Putamen (tissue), 1 donor: ENCODE results near the gene BZW2.

Experiments used
- DNase-seq: peaks from one replicate; pipeline ENCODE4 v3.0.0-alpha.2; 2016; ENCODE audit warnings: low spot score

The BZW2 gene

GRCh38 chr7:16645593-16646471 is at the start of gene BZW2, which contains the start of gene ANKMY2:
TSS of gene BZW2 (plus strand) at chr7:16646181. CDS start at chr7:16665444, 19,263 bp downstream.
TSS of gene ANKMY2 (minus strand) at chr7:16645754. CDS start at chr7:16645573, 181 bp downstream.
- peak; percentile 96 for DNase-seq

DNA sequence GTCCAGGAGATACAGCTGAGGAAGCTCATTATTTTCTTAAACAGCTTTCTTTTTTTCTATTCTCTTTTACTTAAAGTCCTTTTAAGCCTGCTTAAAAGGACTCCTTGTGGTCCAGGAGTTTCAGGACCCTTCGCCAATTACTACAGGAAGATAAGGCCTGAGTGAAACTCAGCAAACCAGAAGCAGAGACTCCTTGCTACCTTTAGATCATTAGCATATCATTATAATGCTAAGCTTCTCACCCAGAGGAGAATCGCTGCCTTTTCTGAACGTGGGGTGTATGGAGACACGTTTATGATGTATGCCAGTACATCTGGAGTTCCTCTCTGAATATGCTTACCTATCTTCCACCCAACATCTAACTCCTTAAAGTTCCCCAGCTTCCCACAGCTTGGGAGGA is 48.0 kb upstream of the BZW2 start:
- DNase-seq, result no peak

- DNase-seq, result no peak
Measured at GRCh38 chr7:16599860-16600259, 46.1 kb upstream of the BZW2 start.

GRCh38 chr7:16603633-16604032 is 42.3 kb upstream of the BZW2 start:
- DNase-seq, result no peak

DNA sequence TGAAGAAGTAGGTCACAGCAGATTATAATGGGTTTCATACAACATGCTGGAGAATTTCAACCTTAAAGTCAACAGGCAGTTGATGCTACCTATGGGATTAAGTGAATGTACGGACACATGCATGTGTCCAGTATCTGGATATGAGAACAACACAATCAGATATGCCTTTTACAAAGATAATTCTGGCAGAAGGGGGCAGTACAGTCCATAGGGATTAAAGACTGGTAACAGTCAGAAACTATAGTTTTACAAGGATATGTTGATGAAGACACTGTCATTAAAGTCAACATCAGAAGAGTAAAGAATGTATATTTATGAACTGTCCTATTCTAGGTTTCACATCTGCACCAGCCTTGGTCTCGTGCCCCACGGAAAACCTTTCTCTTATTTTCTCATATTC is 41.9 kb upstream of the BZW2 start:
- no peak for DNase-seq

DNA sequence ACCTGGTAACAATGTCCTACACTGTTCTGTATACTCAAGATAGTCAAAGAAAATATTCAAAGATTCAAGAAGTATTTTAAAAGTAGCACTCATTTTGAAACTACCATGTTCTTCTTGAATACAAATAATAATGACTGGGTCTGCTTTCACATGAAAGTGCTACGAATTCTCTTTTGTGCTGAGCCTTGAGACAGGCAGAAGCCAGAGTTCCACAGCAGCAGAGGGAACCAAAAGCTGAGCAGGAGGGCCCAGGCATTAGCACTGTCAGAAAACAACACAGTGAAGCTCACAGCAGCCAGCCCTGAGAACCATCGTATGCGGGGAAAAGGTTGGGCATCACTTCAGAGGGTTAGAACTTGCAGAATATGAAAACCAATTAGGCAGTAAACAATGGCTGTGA is 39.3 kb upstream of the BZW2 start:
- DNase-seq, result no peak

- DNase-seq, result no peak
Measured at GRCh38 chr7:16609842-16610450, 36.0 kb upstream of the BZW2 start.

DNA sequence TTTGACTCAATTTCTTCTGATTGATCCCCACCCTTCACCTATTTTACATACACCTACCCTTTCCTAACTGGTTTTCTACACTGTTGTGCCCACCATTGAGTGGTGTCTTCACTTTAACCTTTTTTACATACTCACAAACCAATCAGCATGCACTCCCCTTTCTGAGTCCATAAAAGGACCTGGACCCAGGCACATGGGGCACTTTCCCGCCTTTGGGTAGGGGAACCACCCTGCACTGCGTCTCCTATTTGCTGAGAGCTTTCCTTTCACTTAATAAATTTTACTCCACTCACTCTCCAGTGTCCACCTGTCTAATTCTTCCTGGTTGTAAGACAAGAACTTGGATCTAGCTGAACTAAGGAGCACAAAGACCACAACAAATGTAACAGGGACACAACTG is 34.3 kb upstream of the BZW2 start:
- DNase-seq, result no peak

DNA sequence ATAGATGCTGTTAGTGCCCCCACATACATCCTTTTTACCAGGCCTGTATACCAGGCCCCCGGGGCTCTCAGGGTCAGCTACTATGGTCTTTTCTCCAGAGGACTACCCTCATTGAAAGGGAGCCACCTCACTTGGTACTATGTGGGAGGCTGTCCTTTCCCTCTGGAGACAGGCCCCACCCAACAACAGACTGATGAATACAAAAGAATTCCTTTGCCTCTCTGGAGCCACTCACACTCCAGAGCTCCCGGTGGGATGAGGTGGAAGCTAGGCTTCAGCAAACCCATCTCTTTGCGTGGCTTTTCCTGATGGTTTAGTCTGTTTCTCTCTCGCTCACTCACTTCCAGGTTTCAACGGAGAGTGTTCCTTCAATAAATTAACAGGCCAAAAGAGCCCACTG is 30.8 kb upstream of the BZW2 start:
- DNase-seq, result no peak

- DNase-seq, result no peak
Measured at GRCh38 chr7:16616122-16616521, 29.9 kb upstream of the BZW2 start.

- no peak for DNase-seq
Measured at GRCh38 chr7:16616542-16616941, 29.4 kb upstream of the BZW2 start.

GRCh38 chr7:16619979-16620408 is 26.0 kb upstream of the BZW2 start:
- DNase-seq, result peak; percentile 79

DNA sequence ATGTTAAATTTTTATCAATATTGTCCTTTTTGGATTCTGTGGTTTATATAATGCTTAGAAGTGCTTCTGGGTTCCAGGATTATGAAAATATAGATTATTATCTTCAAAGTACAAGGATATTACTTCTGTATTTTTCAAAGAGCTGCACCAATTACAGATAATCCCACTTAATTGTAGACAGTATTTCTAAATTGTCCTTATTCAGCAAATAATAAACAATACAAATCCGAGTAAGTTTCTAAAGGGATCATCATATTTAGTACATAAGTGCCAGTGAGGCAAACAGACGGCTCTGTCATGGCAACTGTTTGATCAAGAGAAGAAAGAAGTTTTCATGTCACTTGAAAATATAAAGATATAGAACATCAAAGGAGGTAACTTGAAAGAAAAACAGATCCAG is 19.6 kb upstream of the BZW2 start:
- no peak for DNase-seq

GRCh38 chr7:16627236-16627635 is 18.7 kb upstream of the BZW2 start:
- no peak for DNase-seq

- no peak for DNase-seq
Measured at GRCh38 chr7:16630654-16631053, 15.3 kb upstream of the BZW2 start.

GRCh38 chr7:16634271-16634738 is 11.7 kb upstream of the BZW2 start:
- DNase-seq, result no peak

DNA sequence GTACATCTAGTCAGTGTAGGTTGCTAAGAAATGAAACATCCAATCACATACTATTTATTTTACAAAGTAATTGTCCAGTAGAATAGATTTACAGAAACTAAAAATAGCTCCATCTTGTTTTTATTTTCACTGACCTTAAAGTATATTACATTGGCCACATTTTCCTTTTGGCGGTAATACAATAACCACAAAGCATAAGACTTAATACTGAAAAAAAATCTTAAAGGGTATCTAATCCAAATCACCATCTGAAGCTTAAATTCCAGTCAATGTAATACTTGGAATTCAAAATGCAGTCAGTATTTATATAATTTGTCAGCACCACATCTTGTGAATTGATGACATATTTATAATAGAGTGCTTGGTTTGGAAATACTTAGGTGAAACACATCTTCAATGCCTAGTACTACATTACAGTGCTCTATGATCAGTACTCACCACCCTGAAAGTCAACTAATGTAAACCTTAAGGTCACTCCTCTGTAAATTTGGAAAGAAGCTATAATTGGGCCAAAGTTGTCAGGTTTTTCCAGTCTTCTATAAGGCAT is 9.4 kb upstream of the BZW2 start:
- DNase-seq, result no peak

DNA sequence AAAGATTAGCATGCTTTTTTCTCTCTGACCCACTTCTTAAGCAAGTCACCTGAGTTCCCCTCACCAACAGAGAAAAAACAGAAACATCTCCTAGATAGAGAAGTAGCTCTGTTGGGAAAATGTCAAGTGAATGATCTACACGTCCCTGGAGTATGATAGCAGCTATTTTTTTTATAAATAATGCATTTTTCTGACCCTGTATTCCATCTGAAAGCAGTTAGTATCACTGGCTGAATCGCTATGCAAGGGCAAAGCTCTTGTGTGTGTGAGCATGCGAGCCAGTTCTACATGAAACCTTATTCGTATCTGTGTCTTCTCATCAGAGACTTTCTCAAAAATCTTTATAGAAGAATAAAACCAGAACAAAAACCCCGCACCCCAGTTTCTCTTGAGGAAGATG is 8.6 kb upstream of the BZW2 start:
- no peak for DNase-seq

DNA sequence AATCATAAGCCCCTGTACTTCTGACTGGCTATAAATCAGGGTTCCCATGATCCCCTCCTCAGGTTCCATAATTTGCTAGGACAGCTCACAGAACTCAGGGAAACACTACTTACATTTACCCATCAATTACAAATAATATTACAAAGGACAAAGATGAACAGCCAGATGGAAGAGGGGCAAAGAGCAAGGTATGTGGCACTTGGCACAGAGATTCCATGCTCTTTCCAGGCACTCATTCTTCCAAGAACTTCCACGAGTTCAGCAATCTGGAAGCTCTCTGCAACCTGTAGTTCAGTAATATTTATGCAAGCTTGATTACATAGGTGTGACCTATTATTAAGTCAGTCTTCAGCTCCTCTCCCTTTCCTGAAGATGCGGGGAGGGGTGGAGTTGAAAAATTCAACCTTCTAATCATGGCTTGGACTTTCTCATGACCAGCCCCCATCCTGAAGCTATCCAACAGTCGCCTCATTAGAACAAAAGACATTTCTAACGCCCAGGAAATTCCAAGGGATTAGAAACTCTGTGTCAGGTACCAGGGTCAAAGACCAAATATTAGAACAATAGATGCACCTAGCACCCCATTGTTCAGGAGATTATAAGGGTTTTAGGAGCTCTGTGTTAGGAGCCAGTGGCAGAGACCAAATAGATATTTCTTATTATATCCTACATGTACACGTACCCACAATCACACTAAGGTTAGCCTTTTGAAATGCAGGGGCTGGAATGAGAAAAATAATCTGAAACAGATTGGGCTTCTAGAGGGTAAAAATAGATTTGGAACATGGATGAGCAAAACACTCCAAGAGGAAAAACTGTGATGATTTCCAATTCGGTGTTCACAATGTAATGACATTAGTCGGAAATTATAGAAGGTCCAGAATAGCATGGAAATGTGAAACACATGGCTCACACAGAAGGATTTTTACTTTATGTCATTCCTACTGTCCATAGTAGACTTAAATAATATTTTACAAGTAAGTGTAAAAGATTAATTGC is 7.4 kb upstream of the BZW2 start:
- DNase-seq, result no peak

GRCh38 chr7:16644157-16644556 is 1.8 kb upstream of the BZW2 start:
- no peak for DNase-seq

GRCh38 chr7:16644636-16645592 is 1.1 kb upstream of the BZW2 start:
- DNase-seq, result no peak
